TTC549 (cell line): ENCODE data around the gene JAG1.

ENCODE experiments used
- FAIRE-seq: peaks from 2 replicates; lab custom pipeline; 2012; peaks lifted over from hg19 to GRCh38; lab: Jason Lieb, UNC

The JAG1 gene

DNA sequence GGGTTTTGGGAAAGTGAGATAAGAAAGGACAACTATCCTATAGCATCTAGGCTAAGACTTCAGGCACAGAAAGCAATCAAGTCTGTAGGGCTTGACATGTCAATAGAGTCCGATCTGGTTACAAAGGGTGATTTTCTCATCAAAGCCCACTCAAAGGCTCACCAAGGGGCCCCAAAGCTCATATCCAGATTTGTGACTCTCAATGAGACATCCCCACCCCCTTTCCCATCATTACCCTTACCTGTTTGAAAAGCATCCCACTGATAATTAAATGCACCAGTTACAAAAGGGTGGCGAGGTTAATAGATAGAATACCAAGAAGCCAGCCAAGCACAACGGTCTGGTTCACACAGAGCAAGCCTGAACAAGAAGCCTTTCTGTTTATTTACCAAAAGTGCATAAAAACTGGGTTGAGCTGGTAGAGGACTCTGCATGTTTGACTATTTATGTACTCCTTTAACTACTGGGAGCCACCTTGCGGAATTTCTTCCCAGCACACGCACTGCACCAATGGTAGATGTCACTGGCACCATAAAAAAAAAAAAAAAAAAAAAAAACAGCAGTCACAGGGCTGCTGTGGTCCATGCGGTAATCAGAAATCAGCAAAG is 6.1 kb downstream of the JAG1 start:
- FAIRE-seq = no peak

- FAIRE-seq = no peak
These were observed 6.8 kb downstream of the JAG1 start for GRCh38 chr20:10667077-10667401.

GRCh38 chr20:10666221-10667076 is 7.3 kb downstream of the JAG1 start:
- FAIRE-seq = no peak

- no peak for FAIRE-seq
These were observed 8.0 kb downstream of the JAG1 start for GRCh38 chr20:10665791-10666190.

DNA sequence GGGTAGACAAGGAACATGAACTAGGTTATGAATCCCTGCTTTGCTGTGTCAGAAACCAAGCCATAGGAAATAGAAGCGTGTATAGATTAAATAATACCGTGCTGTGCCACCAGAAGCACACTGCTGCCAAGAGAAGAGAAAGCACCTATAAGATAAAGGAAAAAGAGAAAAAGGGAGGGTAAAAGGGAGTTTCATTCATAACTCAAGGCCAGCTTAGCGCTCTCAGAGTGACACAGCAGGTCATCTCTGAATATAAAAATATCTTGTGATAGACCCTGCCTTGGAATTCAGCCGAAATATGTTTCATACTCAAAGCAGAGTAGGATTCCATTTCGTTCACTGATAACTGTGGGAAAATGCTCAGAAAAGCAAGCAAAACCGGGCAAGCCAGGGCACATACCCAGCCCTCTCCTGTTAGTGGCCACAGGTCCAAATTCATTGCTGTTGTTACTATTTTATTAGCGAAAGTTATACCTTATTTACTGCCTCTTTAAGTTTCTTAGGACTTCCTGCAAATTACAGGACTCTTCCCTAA is 8.7 kb downstream of the JAG1 start:
- FAIRE-seq = no peak

- no peak for FAIRE-seq
These were observed 10.0 kb downstream of the JAG1 start for GRCh38 chr20:10663756-10664155.

GRCh38 chr20:10662661-10663458 is 10.9 kb downstream of the JAG1 start:
- no peak for FAIRE-seq

DNA sequence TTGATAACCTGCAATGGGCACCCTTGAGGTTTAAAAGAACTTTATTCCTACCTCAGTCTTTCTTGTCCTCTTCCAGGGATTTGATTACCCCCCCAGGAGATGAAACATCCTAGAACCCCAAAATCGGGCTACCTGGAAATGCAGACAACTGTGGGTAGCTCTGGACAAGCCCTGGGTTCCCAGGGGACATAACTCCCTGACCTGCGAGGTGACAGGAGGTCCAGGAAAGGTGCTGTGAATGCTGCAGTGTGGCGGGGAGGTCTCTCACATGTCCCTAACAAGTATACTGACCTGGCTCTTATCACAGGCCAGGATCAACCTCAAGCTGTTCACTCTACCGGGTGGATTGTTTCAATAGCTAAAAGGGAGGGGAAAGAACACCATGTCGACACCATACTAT is 11.6 kb downstream of the JAG1 start:
- no peak for FAIRE-seq

DNA sequence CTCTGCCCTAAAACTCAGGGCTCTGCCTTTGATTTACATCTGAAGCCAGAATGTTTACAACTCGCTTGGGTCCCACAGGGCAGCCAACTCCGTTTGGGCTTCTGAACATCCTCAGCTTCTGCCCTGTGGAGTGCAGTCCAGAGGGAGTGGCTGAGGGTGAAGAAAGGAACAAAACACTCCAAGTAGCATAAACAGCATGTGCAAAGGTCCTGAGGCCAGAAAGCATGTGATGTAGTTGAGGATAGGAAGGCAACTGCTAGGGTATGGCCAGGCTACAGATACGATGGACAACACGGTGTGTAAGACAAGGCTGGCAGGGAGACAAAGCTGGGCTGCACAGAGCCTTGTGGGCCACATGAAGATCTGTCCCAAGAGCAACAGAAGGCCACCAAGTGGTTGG is 12.5 kb downstream of the JAG1 start:
- FAIRE-seq = no peak

DNA sequence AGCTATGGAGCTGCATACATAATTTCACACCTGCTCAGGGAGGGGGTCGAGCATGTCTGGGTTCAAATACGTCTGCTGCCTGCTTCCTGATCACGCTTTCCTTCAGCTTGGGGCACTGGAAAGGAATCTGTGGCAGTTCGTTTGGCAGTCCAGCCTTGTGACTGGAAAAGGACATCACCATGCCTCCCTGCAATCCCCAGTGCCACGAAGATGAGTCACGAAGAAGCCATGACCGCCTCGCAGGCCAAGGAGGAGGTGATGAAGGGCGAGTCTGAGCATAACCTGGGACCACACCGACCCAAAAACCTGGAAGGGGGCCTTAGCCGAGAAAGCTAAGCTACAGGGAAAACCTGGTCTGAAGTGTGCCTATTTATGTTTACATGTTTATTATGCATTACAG is 13.1 kb downstream of the JAG1 start:
- FAIRE-seq = no peak

DNA sequence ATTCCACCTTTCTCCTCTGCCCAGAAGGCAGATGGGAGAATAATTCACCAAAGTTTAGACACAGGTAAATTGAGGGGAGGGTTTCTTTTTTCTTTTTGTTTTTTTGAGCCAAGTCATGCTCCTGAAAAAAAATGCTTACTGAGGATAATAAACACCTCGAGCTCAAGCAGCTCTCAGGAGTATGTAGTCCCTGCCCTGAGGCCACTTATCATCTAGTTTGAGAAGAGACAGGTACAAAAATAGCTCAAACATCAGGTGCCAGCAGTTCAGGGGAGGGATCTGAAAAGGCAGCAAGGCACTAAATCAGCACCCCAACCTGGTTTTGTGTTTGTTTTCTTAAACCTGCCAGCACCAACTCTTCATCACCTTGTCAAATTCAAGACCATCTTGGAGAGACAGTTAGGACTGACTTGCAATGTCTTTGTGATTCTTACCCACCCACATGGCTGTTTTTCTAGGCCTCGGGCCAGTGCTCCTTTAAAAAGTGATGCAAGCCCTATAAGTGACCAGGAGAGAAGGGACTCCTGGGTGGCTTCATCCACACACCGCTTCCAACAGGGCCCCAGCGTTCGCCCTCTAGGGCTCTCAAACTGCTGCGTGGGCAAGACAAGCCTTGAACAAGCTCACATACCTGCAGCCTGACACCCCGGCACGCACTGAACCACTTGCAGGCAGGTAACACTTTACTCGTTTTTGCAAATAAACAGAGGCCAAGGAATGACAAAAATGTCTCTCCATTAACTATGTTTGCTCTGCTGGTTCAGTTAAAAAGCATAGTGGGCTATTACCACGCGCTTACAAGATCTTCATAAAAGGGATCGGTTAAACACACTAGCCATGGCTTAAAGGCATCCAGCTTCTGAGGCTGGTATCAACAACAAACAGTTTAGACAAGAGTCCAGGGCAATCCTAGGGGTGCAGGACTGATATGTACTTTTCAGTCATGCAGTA is 13.9 kb downstream of the JAG1 start:
- no peak for FAIRE-seq

- FAIRE-seq = no peak
These were observed 14.7 kb downstream of the JAG1 start for GRCh38 chr20:10658876-10659632.

GRCh38 chr20:10658051-10658823 is 15.6 kb downstream of the JAG1 start:
- FAIRE-seq = no peak

- FAIRE-seq = no peak
These were observed 16.3 kb downstream of the JAG1 start for GRCh38 chr20:10657453-10657852.

GRCh38 chr20:10655720-10656669 is 17.8 kb downstream of the JAG1 start:
- FAIRE-seq = no peak

GRCh38 chr20:10654630-10655029 is 19.2 kb downstream of the JAG1 start:
- no peak for FAIRE-seq

- FAIRE-seq = no peak
These were observed 19.6 kb downstream of the JAG1 start for GRCh38 chr20:10654250-10654610.

GRCh38 chr20:10653599-10654249 is 20.1 kb downstream of the JAG1 start:
- FAIRE-seq = no peak
